C4-2B (cell line): ENCODE results near the gene NHLH1.

Experiments
- ZFX ChIP-seq: fragments of 450-650 bp; IDR thresholded peaks from 2 replicates; pipeline ENCODE4 v1.6.1; 2017
- TF ChIP-seq, protein P1 (sequence below): fragments of 450-650 bp; conservative IDR thresholded peaks from 2 replicates; pipeline ENCODE4 v1.5.1; 2017; ENCODE audit warnings: mild to moderate bottlenecking

DNA sequence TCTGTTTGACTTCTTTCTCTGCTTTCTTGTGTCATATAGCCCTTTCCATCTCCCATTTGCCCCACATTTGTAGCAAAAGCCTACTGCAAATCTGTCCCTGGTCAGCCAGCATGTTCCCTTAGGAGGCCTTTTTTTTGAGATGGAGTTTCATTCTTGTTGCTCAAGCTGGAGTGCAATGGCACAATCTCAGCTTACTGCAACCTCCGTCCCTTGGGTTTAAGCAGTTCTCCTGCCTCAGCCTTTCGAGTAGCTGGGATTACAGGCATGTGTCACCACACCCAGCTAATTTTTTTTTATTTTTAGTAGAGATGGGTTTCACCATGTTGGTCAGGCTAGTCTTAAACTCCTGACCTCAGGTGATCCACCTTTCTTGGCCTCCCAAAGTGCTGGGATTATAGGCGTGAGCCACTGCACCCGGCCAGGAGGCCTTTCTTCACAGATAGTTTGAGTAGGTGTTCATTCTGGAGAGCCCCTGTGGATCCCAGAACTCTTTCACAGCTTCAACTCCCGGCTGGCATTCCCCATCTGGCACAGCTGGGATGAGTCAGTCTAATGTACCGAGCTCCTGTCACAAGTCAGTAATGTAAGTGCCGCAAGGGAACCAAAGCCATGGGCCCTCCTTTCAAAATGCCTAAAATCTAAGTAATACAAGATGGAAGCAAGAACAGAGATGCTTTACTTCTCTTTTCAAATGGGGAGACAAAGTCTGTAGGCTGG is 9.4 kb upstream of the NHLH1 start:
- TF ChIP-seq, protein P1, sequence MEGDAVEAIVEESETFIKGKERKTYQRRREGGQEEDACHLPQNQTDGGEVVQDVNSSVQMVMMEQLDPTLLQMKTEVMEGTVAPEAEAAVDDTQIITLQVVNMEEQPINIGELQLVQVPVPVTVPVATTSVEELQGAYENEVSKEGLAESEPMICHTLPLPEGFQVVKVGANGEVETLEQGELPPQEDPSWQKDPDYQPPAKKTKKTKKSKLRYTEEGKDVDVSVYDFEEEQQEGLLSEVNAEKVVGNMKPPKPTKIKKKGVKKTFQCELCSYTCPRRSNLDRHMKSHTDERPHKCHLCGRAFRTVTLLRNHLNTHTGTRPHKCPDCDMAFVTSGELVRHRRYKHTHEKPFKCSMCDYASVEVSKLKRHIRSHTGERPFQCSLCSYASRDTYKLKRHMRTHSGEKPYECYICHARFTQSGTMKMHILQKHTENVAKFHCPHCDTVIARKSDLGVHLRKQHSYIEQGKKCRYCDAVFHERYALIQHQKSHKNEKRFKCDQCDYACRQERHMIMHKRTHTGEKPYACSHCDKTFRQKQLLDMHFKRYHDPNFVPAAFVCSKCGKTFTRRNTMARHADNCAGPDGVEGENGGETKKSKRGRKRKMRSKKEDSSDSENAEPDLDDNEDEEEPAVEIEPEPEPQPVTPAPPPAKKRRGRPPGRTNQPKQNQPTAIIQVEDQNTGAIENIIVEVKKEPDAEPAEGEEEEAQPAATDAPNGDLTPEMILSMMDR = no peak
- TF ChIP-seq ZFX = no peak
